Activated CD4-positive, alpha-beta T cell treated with anti-CD3 and anti-CD28 coated beads, Interleukin-2, amount 50 U/mL, for 1 hour (primary cell): Measurements from ENCODE around the gene EHMT1.
A peak's percentile ranks its signal among the peaks of the same experiment; 100 is the strongest.

ENCODE experiments used
- DNase-seq: peaks from one replicate; pipeline ENCODE4 v3.0.0-alpha.2; 2020

The EHMT1 gene

DNA sequence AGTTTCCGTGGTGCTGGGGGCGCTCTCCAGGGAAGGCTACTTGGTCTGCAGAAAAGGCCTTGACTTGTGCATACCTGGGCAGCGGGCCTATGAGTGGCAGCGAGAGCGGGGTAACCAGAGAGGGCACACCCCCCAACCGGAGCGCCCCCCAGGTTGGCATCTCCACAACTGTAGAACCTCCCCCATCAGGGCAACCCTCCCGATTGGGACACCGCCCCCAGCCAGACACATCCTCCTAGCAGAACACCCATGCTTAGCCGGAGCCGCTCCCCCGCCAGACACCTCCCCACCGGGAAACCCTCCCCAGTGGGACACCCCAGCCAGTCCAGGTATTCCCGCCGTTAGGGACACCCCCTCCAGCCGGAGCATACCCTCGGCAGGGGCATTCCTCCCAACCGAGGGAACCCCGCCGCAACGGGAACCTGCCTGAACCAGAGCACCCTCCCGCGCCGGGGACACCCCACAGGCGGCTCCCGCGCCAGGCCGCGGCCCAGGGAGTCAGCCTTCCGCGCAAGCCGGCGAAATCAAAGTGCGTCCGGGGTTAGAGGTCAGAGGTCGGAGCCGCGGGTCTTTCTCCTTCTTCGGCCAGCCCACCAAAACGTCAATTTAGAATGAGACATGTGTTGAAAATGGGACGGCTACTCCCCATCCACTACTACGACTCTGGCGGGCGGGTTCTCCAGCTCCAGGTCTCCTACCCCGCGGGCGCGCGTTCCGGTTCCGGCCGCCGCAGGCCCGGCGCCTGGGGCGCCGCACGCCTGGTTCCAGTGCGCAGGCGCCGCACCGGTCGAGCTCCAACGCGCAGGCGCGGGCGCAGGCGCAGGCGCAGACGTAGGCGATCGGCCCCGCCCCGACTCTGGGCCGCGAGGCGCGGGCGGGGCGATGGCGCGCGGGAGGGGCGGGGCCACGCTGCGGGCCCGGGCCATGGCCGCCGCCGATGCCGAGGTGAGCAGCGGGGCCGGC is at the start of gene EHMT1:
Gene EHMT1, plus strand, starts transcription at position 901 of the 963 bp plus-strand sequence. Its CDS starts 24 bp downstream, at position 925.
- DNase-seq = peak; percentile 88

GRCh38 chr9:137569609-137570203 is 49.1 kb upstream of the EHMT1 start:
- no peak for DNase-seq

GRCh38 chr9:137570566-137570965 is 48.2 kb upstream of the EHMT1 start:
- no peak for DNase-seq

GRCh38 chr9:137574192-137574591 is 44.6 kb upstream of the EHMT1 start:
- DNase-seq = no peak

- no peak for DNase-seq
These were observed 43.5 kb upstream of the EHMT1 start for GRCh38 chr9:137575364-137575715.

DNA sequence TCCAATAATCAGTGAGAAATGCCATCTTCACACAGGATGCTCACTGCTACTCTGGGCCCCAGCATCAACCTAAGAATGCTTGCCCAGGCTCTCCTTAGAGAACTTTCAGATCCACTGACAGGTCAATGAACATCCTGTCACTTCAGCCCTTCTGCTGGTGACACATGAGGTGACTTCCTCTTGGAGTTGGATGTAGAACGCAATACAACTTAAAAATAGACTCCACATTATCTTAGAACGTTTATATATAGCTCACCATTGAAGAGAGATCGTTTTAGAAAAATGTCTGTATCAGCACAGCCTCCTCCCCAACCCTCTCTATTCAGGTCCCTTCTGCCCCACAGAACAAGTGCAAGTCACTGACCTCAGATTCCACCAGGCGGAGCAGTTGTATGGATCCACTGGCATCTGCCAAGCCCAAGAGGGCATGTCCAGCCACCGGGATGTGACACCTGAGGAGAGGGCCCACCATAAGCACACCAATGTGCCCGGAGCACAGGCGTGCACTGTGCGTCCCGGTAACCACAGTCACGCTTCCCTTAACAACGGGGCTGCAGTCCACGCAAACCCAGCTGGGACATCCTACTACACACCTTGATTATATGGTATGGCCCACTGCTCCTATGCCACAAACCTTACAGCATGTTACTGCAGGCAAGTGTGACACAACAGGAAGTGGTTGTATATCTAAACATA is 42.9 kb upstream of the EHMT1 start:
- no peak for DNase-seq

GRCh38 chr9:137578518-137579258 is 40.1 kb upstream of the EHMT1 start, which contains the start of gene DPH7:
DPH7 (minus strand) TSS chr9:137578925; CDS start chr9:137578777, 148 bp downstream.
- peak; percentile 96 for DNase-seq

- DNase-seq = no peak
These were observed 39.6 kb upstream of the EHMT1 start for GRCh38 chr9:137579259-137579604.

GRCh38 chr9:137580209-137580953 is 38.4 kb upstream of the EHMT1 start:
- DNase-seq = no peak

DNA sequence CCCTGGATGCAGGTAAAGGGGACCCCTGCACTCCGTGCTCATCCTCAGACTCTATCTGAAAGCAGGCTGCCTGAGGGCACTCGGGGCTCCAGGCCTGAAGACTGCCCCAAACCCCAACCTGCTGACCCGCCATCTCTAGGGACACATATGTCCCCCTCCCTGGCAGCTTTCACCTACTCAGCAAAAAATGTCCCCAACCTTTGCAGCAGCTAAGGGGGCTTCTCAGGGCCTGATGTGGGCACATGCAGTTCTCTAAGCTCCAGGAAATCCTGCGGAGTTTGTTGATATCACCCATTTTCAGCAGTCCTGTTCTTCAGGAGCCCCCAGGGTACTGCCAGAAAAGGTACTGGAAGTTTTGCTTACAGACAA is 37.9 kb upstream of the EHMT1 start:
- DNase-seq = no peak

DNA sequence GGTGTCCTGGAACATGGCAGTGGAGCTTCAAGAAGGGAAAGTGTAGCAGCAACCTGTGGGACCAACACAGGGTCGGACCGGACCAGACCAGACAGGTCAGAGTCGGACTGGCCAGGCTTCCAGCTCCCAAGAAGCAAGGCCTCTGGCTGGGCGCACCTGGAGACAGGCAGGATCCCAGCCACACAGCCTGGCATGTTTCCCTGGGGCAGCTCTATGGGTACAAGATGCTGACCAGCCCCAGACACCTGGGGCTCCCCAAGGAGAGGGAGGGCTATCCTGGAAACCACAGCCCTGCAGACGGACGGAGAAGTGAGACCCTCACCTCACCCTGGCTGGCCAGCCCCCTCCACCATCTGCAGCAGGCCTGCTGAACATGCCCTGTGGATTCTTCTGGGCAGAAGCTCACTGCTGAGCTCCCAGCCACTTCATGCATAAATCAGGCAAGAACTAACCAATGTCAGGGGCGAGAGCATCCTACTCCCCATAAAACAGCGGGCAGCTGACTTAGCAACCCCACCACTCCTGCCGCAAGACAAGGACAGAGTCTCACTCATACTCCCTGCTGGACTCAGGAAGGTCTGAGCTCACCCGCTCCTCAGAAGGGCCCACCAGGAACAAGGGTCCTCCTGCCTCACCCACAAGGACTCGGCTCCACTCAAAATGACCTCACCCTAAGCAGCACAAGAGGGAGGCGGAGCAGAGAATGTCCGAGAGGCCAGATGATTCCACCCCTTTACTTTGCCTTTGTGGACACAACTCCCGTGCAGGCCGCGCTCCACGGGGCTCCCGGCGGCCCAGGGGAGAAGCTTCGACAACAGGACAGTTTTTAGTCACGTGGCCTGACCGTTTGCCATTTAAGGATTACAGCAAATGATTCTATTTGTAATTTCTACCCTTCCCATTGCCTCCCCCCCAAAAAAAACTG is 37.2 kb upstream of the EHMT1 start:
- DNase-seq = no peak

DNA sequence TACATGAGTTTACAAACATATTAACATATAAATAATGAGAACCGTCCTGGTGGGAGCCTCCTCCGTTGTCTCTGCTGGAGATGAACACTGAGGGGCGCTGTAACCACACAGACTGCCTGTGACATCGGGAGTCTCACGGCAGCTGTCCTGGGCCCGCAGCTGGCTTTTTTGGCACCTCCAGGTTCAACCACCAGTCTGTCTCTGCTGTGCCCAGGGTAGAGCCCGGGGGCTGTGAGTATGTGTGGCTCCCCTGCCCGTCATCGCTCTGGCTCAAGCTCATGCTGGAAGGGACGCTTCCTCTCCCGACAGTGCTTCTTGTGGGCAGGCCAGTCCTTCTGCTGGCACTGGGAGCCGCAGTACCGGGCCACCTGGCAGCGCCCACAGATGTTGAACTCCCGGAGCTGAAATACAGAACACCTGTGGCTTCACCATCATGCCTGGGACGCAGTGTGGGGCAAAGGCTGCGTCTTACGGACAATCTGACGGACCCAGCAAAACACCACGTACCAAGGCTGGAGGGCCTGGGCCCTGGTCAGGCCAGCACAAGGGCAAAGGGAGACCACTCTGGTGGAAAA is 36.4 kb upstream of the EHMT1 start:
- no peak for DNase-seq

- DNase-seq = no peak
These were observed 35.5 kb upstream of the EHMT1 start for GRCh38 chr9:137583347-137583746.

DNA sequence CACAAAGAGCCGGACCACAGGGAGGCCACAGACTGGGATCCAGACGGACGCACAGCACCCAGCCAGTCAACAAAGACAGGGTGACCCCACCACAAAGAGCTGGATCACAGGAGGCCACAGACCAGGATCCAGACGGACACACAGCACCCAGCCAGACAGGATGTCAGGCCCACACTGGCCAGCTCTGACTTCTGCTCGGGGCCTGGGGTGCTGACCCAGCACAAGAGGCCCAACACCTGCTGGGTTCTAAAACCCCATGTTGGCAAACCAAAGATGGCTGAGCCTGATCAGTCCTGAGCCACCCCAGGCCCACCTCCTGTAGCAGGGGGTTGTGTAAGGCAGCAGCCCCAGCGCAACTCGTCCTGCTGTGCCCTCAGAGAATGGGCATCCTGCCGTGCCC is 34.8 kb upstream of the EHMT1 start:
- no peak for DNase-seq

- no peak for DNase-seq
These were observed 32.0 kb upstream of the EHMT1 start for GRCh38 chr9:137586854-137587253.

GRCh38 chr9:137588311-137588710 is 30.5 kb upstream of the EHMT1 start:
- DNase-seq = no peak

- DNase-seq = no peak
These were observed 29.9 kb upstream of the EHMT1 start for GRCh38 chr9:137588891-137589290.

DNA sequence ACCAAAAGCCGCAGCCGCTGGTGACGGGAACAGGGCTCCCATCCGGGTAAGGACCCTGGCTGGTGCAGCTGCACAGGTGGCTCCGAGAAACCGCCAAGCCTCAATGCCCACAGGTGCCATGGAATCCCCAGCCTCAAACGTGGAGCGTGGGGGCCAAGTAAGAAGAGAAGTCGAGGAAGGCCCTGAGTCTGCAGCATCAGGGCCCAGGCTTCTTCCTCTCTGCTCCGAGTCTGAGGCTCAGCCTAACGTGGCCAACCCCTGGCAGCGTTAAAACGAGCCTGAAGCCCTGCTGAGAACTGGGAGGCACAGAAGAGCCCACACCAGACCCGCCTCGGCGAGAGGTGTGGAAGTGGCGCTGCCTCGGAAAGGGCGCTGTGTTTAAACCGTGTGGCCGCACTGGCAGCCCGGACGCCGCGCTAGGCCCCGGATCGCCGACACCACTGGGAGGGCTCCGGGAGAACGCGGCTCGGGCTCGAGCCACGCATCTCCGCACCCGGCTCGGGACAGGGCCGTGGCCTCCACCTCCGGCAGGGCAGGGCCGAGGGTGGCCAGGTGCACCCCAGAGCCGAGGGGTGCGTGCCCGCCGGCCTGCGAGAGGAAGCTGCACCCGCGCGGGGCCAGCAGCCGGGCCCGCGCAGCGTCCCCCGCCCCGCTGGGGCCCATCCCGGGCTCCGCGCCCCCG is 29.2 kb upstream of the EHMT1 start:
- peak; percentile 8 for DNase-seq

- DNase-seq = no peak
These were observed 28.7 kb upstream of the EHMT1 start for GRCh38 chr9:137590123-137590468.
